Renal cortical epithelial cell (primary cell): ENCODE results near the gene EPX. TPM values are rescaled to one million over a fixed set of nuclear protein-coding genes. Genes with fewer than 3 reads are reported as not detected.
A peak's percentile ranks its signal among the peaks of the same experiment; 100 is the strongest.

ENCODE experiments used
- DNase-seq: peaks from one replicate; pipeline ENCODE4 v3.0.0-alpha.2; 2011; ENCODE audit warnings: low read depth
- total RNA-seq: library from RNA; depleted of rRNA; stranded (reverse); fragments of >200 nt; gene quantifications from 2 replicates; pipeline ENCODE4 v1.2.3, GENCODE V29; 2014

EPX gene
- total RNA-seq, 1 donor from 2014 or later = not detected

- no peak for DNase-seq
Observed at GRCh38 chr17:58186591-58186990, 5.9 kb upstream of the EPX start.

GRCh38 chr17:58187063-58187462 lies 5.5 kb upstream of the EPX start:
- DNase-seq = no peak

- DNase-seq = no peak
Observed at GRCh38 chr17:58187675-58188074, 4.9 kb upstream of the EPX start.

- peak; percentile 84 for DNase-seq
Observed at GRCh38 chr17:58189436-58190146, 2.9 kb upstream of the EPX start.

- no peak for DNase-seq
Observed at GRCh38 chr17:58191241-58191896, 1.2 kb upstream of the EPX start.

GRCh38 chr17:58193641-58194255 lies 1.2 kb downstream of the EPX start:
- DNase-seq = no peak

- no peak for DNase-seq
Observed at GRCh38 chr17:58195518-58196123, 3.1 kb downstream of the EPX start.

- no peak for DNase-seq
Observed at GRCh38 chr17:58196610-58197009, 4.1 kb downstream of the EPX start.

- peak; percentile 18 for DNase-seq
Observed at GRCh38 chr17:58200024-58200633, 7.6 kb downstream of the EPX start.

GRCh38 chr17:58202859-58203258 lies 10.3 kb downstream of the EPX start:
- no peak for DNase-seq

- no peak for DNase-seq
Observed at GRCh38 chr17:58204796-58205195, 12.3 kb downstream of the EPX start.

- DNase-seq = no peak
Observed at GRCh38 chr17:58205936-58206335, 13.4 kb downstream of the EPX start.

- no peak for DNase-seq
Observed at GRCh38 chr17:58207451-58207850, 14.9 kb downstream of the EPX start.

- DNase-seq = no peak
Observed at GRCh38 chr17:58208344-58208743, 15.8 kb downstream of the EPX start.

GRCh38 chr17:58210922-58211321 lies 18.4 kb downstream of the EPX start:
- DNase-seq = no peak

- DNase-seq = no peak
Observed at GRCh38 chr17:58215685-58216084, 23.2 kb downstream of the EPX start.

GRCh38 chr17:58217766-58218165 lies 25.2 kb downstream of the EPX start:
- DNase-seq = no peak

GRCh38 chr17:58219007-58219788 lies 26.7 kb downstream of the EPX start, which contains the start of gene MKS1:
Gene MKS1 (minus strand): TSS chr17:58219255. CDS start chr17:58219230, 25 bp downstream.
- DNase-seq = peak; percentile 78

- DNase-seq = no peak
Observed at GRCh38 chr17:58219789-58220183, 27.3 kb downstream of the EPX start.

GRCh38 chr17:58224315-58224714 lies 31.8 kb downstream of the EPX start:
- DNase-seq = peak; percentile 91

GRCh38 chr17:58227733-58228132 lies 35.2 kb downstream of the EPX start:
- no peak for DNase-seq
